ENCODE data around the gene LRRC34.
A peak's percentile ranks its signal among the peaks of the same experiment; 100 is the strongest.

DNA sequence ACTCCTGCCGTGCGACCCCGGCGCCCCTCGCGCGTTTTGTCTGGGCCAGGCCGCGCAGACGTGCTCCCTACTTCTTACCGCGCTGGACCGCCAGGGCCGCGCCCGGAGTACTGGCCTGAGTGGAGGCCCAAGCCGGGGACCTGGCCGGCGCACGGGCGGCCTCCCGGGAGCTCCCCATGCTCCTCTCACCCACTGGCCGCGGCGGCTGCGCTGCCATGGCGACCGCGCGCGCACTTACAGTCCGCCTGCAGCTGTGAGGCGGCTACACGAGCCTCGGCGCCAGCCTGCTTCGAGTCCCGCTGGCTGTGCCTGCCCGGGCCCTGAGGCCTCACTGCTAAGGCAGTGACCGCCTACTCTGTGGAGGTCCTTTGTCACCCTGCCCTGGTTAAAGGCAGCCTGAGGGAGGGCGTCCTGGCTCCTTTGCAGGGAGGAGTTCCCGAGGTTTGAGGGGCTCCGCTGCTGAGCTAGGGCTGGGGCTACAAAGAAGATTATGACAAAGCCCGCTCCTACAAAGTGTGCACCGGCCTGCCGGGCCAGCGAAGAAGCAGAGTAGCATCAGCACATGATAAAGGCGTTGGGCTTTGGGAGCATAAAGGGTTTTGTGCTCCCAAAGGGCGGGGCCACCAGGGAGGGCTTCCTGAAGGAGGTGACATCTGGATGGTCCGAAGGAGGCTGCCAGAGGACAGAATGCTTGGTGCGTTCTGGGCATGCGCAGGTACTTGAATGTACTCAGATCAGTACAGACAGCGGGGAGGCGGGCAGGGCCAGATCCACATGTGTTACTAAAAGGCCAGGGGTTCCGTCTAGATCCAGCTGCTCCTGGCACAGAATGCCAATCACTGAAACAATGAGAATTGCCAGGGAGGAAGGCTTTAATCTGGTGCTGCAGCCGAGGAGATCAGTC lies at the start of gene LRRC34, which contains the start of gene LRRIQ4:
- TF ChIP-seq, protein P1, sequence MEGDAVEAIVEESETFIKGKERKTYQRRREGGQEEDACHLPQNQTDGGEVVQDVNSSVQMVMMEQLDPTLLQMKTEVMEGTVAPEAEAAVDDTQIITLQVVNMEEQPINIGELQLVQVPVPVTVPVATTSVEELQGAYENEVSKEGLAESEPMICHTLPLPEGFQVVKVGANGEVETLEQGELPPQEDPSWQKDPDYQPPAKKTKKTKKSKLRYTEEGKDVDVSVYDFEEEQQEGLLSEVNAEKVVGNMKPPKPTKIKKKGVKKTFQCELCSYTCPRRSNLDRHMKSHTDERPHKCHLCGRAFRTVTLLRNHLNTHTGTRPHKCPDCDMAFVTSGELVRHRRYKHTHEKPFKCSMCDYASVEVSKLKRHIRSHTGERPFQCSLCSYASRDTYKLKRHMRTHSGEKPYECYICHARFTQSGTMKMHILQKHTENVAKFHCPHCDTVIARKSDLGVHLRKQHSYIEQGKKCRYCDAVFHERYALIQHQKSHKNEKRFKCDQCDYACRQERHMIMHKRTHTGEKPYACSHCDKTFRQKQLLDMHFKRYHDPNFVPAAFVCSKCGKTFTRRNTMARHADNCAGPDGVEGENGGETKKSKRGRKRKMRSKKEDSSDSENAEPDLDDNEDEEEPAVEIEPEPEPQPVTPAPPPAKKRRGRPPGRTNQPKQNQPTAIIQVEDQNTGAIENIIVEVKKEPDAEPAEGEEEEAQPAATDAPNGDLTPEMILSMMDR (IDR thresholded peaks at IDR 0.05) = peak in 1 of 5 experiments; percentile 20
- peak in 1 of 2 donors; percentile 25 for TF ChIP-seq EP300 (IDR thresholded peaks at IDR 0.05)

All from tibial nerve (tissue), 4 donors.